ENCODE measurements around the gene E2F6. TPM values are rescaled to one million over a fixed set of nuclear protein-coding genes. Genes with fewer than 3 reads are reported as not detected.

The E2F6 gene
- total RNA-seq, 4 donors from 2014 or later, result 6.0 to 19.8 (median 6.9) TPM

DNA sequence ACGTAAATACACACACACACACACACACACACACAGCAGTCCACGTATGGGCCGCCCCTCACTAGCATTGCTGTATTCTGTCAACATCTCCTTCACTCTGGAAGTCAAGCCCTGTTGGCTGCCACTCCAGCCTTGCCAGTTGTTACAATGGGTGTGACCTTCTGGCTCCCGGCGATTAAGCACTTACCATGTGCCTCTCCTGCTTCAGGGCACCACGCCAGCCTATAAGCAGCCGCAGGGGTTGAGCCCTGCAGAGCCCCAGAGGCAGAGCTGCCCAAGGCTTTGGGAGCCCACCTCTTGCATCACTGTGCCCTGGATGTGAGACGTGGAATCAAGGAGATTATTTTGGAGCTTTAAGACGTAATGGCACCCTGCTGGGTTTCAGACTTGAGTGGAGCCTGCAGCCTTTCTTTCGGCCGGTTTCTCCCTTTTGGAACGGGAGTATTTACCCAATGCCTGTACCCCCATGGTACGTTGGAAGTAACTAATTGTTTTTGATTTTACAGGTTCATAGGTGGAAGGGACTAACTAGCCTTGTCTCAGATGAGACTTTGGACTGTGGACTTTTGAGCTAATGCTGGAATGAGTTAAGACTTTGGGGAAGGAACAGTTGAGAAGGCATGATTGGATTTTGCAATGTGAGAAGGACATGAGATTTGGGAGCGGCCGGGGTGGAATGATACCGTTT, 67.1 kb downstream of the E2F6 start:
- H3K27ac ChIP-seq, result peak overlapping the region; percentile 8 to 51 (median 32)
- H3K9me3 ChIP-seq, result no peaks in the 10 kb centered on the region
- intact Hi-C loops (cut with DNase I; ENCODE audit: low total_unique reads), result no loop called here
- no peak overlapping the region for H3K4me3 ChIP-seq
- TF ChIP-seq POLR2A (IDR thresholded peaks at IDR 0.05) (no peak), POLR2AphosphoS5 (IDR thresholded peaks at IDR 0.05) (peak in 2 of 3 donors; percentile 13 to 15)
- 56 to 65% methylated on average over 13 to 16 of the region's 16 CpGs for WGBS, 2 donors (ENCODE audit: low coverage in 1 of 2)
- no peaks in the 10 kb centered on the region for H3K27me3 ChIP-seq
- H3K36me3 ChIP-seq, result no peaks in the 10 kb centered on the region
- peaks cover 0 to 20% (median 3%) of the 10 kb centered on the region in 4 donors for H3K4me1 ChIP-seq
- DNase-seq, result peak; percentile 82
- in situ Hi-C loops (cut with MboI; ENCODE audit: low pct_ligation_motif_present in 1 of 4, low pct_unique_long_range_greater_than_20kb in 1 of 4, low sequenced_read_pairs in 3 of 4), result no loop called here

DNA sequence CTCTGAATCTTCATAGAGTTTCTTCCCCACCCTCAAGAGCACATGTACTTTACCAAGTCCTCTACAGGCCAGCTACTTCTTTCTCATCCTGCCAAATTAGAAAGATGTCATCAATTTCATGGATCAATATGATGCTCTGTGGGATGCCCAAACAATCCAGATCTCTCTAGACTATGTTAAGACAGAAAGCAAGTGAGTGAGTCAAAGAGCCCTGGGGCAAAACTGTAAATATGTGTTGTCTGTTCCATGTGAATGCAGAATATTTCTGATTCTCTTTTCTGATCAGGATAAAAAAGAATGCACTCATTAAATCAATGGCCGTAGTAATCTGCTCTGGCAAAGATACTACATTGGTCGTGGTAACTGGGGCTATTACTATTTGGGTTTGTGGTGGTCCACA, 68.4 kb downstream of the E2F6 start:
- H3K4me3 ChIP-seq, result no peak overlapping the region
- TF ChIP-seq, protein P1, sequence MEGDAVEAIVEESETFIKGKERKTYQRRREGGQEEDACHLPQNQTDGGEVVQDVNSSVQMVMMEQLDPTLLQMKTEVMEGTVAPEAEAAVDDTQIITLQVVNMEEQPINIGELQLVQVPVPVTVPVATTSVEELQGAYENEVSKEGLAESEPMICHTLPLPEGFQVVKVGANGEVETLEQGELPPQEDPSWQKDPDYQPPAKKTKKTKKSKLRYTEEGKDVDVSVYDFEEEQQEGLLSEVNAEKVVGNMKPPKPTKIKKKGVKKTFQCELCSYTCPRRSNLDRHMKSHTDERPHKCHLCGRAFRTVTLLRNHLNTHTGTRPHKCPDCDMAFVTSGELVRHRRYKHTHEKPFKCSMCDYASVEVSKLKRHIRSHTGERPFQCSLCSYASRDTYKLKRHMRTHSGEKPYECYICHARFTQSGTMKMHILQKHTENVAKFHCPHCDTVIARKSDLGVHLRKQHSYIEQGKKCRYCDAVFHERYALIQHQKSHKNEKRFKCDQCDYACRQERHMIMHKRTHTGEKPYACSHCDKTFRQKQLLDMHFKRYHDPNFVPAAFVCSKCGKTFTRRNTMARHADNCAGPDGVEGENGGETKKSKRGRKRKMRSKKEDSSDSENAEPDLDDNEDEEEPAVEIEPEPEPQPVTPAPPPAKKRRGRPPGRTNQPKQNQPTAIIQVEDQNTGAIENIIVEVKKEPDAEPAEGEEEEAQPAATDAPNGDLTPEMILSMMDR (IDR thresholded peaks at IDR 0.05), result no peak
- TF ChIP-seq EP300 (IDR thresholded peaks at IDR 0.05; ENCODE audit: low read depth) (no peak), POLR2A (IDR thresholded peaks at IDR 0.05) (no peak), POLR2AphosphoS5 (IDR thresholded peaks at IDR 0.05) (no peak)
- no peaks in the 10 kb centered on the region for H3K27me3 ChIP-seq
- no peak overlapping the region for H3K27ac ChIP-seq
- intact Hi-C loops (cut with DNase I; ENCODE audit: low total_unique reads) (no loop called here), in situ Hi-C loops (cut with MboI; ENCODE audit: low pct_ligation_motif_present in 1 of 4, low pct_unique_long_range_greater_than_20kb in 1 of 4, low sequenced_read_pairs in 3 of 4) (no loop called here)
- H3K4me1 ChIP-seq, result peaks cover 0 to 12% (median 0%) of the 10 kb centered on the region in 4 donors
- DNase-seq, result no peak
- 86% methylated on average over 2 of the region's 2 CpGs; no CpG with 5 or more reads in 1 of the 2 donors for WGBS, 2 donors (ENCODE audit: low coverage in 1 of 2)
- no peaks in the 10 kb centered on the region for H3K36me3 ChIP-seq
- H3K9me3 ChIP-seq, result no peaks in the 10 kb centered on the region

DNA sequence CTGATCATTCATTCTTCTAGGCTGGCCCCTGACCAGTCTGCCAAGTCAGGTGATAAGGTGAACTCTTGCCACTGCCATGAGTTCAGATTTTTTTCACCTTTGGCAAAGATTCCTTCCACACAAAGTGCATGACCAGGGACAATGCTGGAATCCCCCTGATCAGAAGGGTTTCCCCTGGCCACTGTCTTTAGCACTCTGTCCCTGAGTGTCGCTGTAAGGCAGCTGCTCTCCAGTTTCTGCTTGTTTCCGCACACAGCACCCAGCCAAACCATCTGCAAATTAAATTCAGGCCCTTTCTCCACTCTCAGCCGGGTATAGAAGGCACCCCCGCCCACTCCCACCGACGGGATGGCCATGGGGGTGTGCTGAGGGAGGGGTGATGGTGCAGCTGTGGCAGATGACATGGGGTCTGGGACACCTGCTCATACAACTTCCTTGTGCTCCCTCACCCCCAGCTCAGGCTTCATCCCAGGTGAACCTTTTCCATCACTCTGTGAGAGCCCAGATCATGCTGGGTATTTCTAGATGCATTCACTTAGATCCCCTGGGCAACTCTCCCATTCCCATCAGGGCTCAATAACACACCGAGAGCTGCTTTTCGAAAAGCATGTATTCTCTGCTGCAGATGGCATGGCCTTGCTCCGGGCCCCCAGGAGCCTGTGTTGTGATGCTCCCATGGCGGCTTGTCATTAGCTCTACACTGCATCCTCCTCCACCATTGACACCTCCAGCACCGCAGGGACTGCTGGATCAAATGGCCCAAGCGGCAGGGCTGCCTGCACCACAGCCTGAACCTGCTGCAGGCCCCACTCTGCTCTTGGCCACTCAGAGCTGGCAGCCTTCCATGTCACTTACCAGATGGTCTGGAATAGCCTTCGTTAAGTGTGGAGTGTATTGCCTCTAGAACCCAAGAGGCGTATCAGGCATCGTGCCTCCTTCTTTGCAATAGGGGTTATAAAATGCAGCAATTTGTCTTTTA, 69.2 kb downstream of the E2F6 start:
- intact Hi-C loops (cut with DNase I; ENCODE audit: low total_unique reads) (no loop called here), in situ Hi-C loops (cut with MboI; ENCODE audit: low pct_ligation_motif_present in 1 of 4, low pct_unique_long_range_greater_than_20kb in 1 of 4, low sequenced_read_pairs in 3 of 4) (no loop called here)
- no peaks in the 10 kb centered on the region for H3K27me3 ChIP-seq
- no peak overlapping the region for H3K4me3 ChIP-seq
- no peaks in the 10 kb centered on the region for H3K36me3 ChIP-seq
- H3K4me1 ChIP-seq, result peaks cover 0 to 17% (median 0%) of the 10 kb centered on the region in 4 donors
- no peak overlapping the region for H3K27ac ChIP-seq
- no peak for DNase-seq
- WGBS, 2 donors (ENCODE audit: low coverage in 1 of 2), result 87% methylated on average over 15 of the region's 15 CpGs; no CpG with 5 or more reads in 1 of the 2 donors
- TF ChIP-seq POLR2A (IDR thresholded peaks at IDR 0.05), result no peak
- TF ChIP-seq, protein P1 (IDR thresholded peaks at IDR 0.05), result no peak
- TF ChIP-seq EP300 (IDR thresholded peaks at IDR 0.05; ENCODE audit: low read depth), result no peak
- no peak for TF ChIP-seq POLR2AphosphoS5 (IDR thresholded peaks at IDR 0.05)
- no peaks in the 10 kb centered on the region for H3K9me3 ChIP-seq

DNA sequence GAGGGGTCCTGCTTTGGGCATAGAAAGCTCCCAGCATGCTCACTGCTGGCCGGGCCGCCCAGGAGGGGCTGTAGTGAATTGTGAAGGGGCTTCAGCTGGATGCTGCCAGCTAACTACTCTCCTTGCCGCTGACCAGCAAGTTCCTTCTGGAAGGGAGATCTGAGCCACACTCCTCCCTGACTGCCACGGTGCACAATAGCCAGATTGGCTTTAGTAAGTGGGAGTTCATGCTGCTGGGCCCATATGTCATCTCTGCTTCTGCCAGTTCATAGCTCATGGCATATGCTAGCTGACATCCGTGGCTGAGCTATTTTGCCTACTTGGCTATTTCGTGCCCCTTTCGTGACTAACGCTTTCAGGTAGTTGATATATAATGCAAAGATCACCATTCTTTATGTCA, 69.9 kb downstream of the E2F6 start:
- Histone ChIP-seq H3K4me3 (no peak overlapping the region), H3K36me3 (no peaks in the 10 kb centered on the region), H3K27ac (no peak overlapping the region), H3K4me1 (peaks cover 0 to 19% (median 0%) of the 10 kb centered on the region in 4 donors), H3K27me3 (no peaks in the 10 kb centered on the region), H3K9me3 (no peaks in the 10 kb centered on the region)
- intact Hi-C loops (cut with DNase I; ENCODE audit: low total_unique reads), result no loop called here
- TF ChIP-seq POLR2AphosphoS5 (IDR thresholded peaks at IDR 0.05), result no peak
- TF ChIP-seq POLR2A (IDR thresholded peaks at IDR 0.05), result no peak
- TF ChIP-seq EP300 (IDR thresholded peaks at IDR 0.05; ENCODE audit: low read depth), result no peak
- TF ChIP-seq, protein P1 (IDR thresholded peaks at IDR 0.05), result no peak
- in situ Hi-C loops (cut with MboI; ENCODE audit: low pct_ligation_motif_present in 1 of 4, low pct_unique_long_range_greater_than_20kb in 1 of 4, low sequenced_read_pairs in 3 of 4), result no loop called here
- DNase-seq, result no peak
- WGBS, 2 donors (ENCODE audit: low coverage in 1 of 2), result 89 to 92% methylated on average over 2 to 8 of the region's 8 CpGs
